Measurements from ENCODE around the gene CLEC3B.

CLEC3B gene

DNA sequence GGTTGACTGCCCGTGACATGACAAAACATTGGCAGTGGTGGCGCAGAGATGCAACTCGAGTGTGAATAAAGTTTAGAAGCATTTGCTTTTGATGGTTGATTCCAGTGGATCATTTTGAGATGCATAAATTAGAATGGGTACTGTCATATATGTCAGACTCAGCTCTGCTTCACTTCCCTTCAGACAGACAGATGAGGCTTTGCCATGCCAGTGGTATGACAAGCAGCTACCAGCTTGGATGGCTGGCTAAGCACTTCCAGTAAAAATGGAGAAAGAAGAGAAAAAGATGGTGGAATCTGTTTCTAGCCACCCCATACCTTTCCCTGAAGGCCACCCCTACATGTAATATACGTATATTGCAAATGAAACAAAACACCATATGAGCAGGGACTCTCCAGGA is 13.5 kb upstream of the CLEC3B start:
- no peak overlapping the region for H3K4me3 ChIP-seq (ENCODE audit: low read length)
- no peak for DNase-seq (ENCODE audit: low read depth)

GRCh38 chr3:45016916-45017315 is 9.2 kb upstream of the CLEC3B start:
- no peak overlapping the region for H3K4me3 ChIP-seq (ENCODE audit: low read length)
- no peak for DNase-seq (ENCODE audit: low read depth)
- TF ChIP-seq, protein P1, sequence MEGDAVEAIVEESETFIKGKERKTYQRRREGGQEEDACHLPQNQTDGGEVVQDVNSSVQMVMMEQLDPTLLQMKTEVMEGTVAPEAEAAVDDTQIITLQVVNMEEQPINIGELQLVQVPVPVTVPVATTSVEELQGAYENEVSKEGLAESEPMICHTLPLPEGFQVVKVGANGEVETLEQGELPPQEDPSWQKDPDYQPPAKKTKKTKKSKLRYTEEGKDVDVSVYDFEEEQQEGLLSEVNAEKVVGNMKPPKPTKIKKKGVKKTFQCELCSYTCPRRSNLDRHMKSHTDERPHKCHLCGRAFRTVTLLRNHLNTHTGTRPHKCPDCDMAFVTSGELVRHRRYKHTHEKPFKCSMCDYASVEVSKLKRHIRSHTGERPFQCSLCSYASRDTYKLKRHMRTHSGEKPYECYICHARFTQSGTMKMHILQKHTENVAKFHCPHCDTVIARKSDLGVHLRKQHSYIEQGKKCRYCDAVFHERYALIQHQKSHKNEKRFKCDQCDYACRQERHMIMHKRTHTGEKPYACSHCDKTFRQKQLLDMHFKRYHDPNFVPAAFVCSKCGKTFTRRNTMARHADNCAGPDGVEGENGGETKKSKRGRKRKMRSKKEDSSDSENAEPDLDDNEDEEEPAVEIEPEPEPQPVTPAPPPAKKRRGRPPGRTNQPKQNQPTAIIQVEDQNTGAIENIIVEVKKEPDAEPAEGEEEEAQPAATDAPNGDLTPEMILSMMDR (conservative IDR thresholded peaks at IDR 0.05; ENCODE audit: low read depth, low read length) = no peak

More for the DNA sequence above, 13.5 kb upstream of the CLEC3B start:
- TF ChIP-seq, protein P1 (conservative IDR thresholded peaks at IDR 0.05; ENCODE audit: low read depth, low read length) = no peak

DNA sequence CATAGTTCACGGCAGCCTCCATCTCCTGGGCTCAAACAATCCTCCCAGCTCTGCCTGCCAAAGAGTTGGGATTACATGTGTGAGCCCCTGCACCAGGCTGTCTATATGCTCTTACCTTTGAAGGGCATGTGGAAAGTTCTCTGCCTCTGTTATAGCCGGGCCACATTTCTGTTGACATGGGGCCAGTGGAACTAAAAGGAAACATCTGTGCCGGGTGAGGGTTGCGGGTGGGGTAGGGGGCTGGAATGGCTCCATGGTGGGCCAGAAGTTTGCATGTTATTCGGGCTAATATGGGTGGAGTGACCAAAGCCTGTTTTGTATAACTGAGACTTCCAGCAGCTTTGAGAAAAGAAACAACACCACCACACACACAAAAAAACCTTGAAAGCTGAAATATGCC is 8.3 kb upstream of the CLEC3B start:
- H3K4me3 ChIP-seq (ENCODE audit: low read length) = no peak overlapping the region
- no peak for DNase-seq (ENCODE audit: low read depth)
- TF ChIP-seq, protein P1 (conservative IDR thresholded peaks at IDR 0.05; ENCODE audit: low read depth, low read length) = no peak

- no peak for DNase-seq (ENCODE audit: low read depth)
- H3K4me3 ChIP-seq (ENCODE audit: low read length) = no peak overlapping the region
- TF ChIP-seq, protein P1 (conservative IDR thresholded peaks at IDR 0.05; ENCODE audit: low read depth, low read length) = no peak
Measured at GRCh38 chr3:45020534-45020933, 5.6 kb upstream of the CLEC3B start.

GRCh38 chr3:45021524-45022297 is 4.4 kb upstream of the CLEC3B start:
- TF ChIP-seq, protein P1 (conservative IDR thresholded peaks at IDR 0.05; ENCODE audit: low read depth, low read length) = no peak
- no peak overlapping the region for H3K4me3 ChIP-seq (ENCODE audit: low read length)
- DNase-seq (ENCODE audit: low read depth) = no peak

- DNase-seq (ENCODE audit: low read depth) = no peak
Measured at GRCh38 chr3:45023675-45024074, 2.4 kb upstream of the CLEC3B start.

More at GRCh38 chr3:45023675-45024074, 2.4 kb upstream of the CLEC3B start:
- TF ChIP-seq, protein P1 (conservative IDR thresholded peaks at IDR 0.05; ENCODE audit: low read depth, low read length) = no peak
- no peak overlapping the region for H3K4me3 ChIP-seq (ENCODE audit: low read length)

All from retinal pigment epithelial cell (primary cell).